ENCODE measurements around the gene IGSF3. TPM values are rescaled to one million over a fixed set of nuclear protein-coding genes. Genes with fewer than 3 reads are reported as not detected.

IGSF3 gene
- total and polyA plus RNA-seq, 2 of the 13 experiments (the other 11 are each of a cell fraction or from before 2014, with no cell fraction given): 0.11 to 0.16 TPM

GRCh38 chr1:116679091-116679827 is 11.7 kb upstream of the IGSF3 start:
- Histone ChIP-seq H2AFZ (ENCODE audit: low read length) (no peak overlapping the region), H3K79me2 (ENCODE audit: insufficient read depth, low read length) (no peaks in the 10 kb centered on the region), H4K20me1 (ENCODE audit: insufficient read depth, low read length) (no peaks in the 10 kb centered on the region), H3K27me3 (ENCODE audit: control insufficient read depth in 1 of 2, insufficient read depth in 2 of 2, low read length in 2 of 2) (no peaks in the 10 kb centered on the region; a peak in 1 of 5 replicates), H3K4me2 (ENCODE audit: low read depth, low read length) (no peak overlapping the region), H3K4me1 (ENCODE audit: insufficient read depth, low read length) (no peaks in the 10 kb centered on the region), H3K27ac (ENCODE audit: extremely low read length, insufficient read depth, low read length) (no peak overlapping the region), H3K36me3 (replicated peaks in 1 of 2; ENCODE audit: control insufficient read depth in 1 of 2, insufficient read depth in 2 of 2, low read length in 2 of 2) (no peaks in the 10 kb centered on the region), H3K9ac (ENCODE audit: insufficient read depth, low read depth, low read length) (no peak overlapping the region), H3K9me3 (ENCODE audit: low read length) (no peaks in the 10 kb centered on the region), H3K4me3 (replicated peaks in 1 of 3; ENCODE audit: insufficient read depth in 1 of 3, low read depth in 2 of 3, low read length in 3 of 3) (no peak overlapping the region)
- ChIA-PET CTCF (ENCODE audit: low intra/inter-chr PET ratio, low total read pairs) (no interaction called here), POLR2A (no interaction called here)
- no TSS peak for BruUV-seq (replicated peaks)
- FAIRE-seq (no peak), ATAC-seq (no peak), DNase-seq (ENCODE audit: low spot score) (no peak)
- intact Hi-C loops (cut with micrococcal nuclease; ENCODE audit: unreplicated experiment): loop anchor here (10.0 kb wide), 1 partner anchor 104 kb away; the partner anchor contains the start of gene CD58
- no peak for TF ChIP-seq HNF1B (CRISPR knock-in tag; IDR thresholded peaks at IDR 0.05)
- TF ChIP-seq ZNF33B (CRISPR knock-in tag; IDR thresholded peaks at IDR 0.05): no peak
- TF ChIP-seq ZNF569 (CRISPR knock-in tag; IDR thresholded peaks at IDR 0.05; ENCODE audit: borderline replicate concordance): no peak
- 0 out of 2 replicates have a peak, but pooled peaks have one; percentile 10 for TF ChIP-seq CTCF (CRISPR knock-in tag; IDR thresholded peaks at IDR 0.05)
- TF ChIP-seq ZNF407 (CRISPR knock-in tag; IDR thresholded peaks at IDR 0.05; ENCODE audit: not compliant biosample characterization): no peak
- no peak for TF ChIP-seq ARID2 (CRISPR knock-in tag; IDR thresholded peaks at IDR 0.05; ENCODE audit: borderline replicate concordance)
- 6% methylated on average over 7 of the region's 7 CpGs for WGBS (ENCODE audit: low lambda C conversion rate)
- in situ Hi-C loops (cut with HindIII; ENCODE audit: extremely low pct_ligation_motif_present, low pct_unique_long_range_greater_than_20kb): no loop called here
